ES-I3 (cell line): ENCODE results near the gene TMIE.
"Not testable (repeated sequence)": the region's sequence is repeated elsewhere in the genome, so short reads cannot be mapped to it uniquely, and the experiment has no call there.

ENCODE experiments used
- H3K36me3 ChIP-seq: 2 replicates; pipeline ENCODE4 v1.6.1; 2013; ENCODE audit warnings: mild to moderate bottlenecking, low read length, control low read depth, moderate library complexity; ENCODE audit not compliant: insufficient read depth
- H3K4me1 ChIP-seq: 2 replicates; pipeline ENCODE4 v1.6.1; 2013; ENCODE audit warnings: mild to moderate bottlenecking, control low read depth, low read length; ENCODE audit not compliant: insufficient read depth
- H3K9ac ChIP-seq: 2 replicates; pipeline ENCODE4 v1.6.1; 2013; ENCODE audit warnings: low read depth, mild to moderate bottlenecking, low read length, moderate library complexity
- H3K9me3 ChIP-seq: 2 replicates; pipeline ENCODE4 v1.6.1; 2013; ENCODE audit warnings: mild to moderate bottlenecking, low read length, moderate library complexity; ENCODE audit not compliant: control insufficient read depth, insufficient read depth

Gene TMIE

GRCh38 chr3:46730819-46731218 is 29.6 kb downstream of the TMIE start:
- 0 out of 2 replicates have a peak, but pooled peaks cover 5% of the 10 kb centered on the region for H3K4me1 ChIP-seq
- no peaks in the 10 kb centered on the region for H3K36me3 ChIP-seq
- H3K9me3 ChIP-seq = no peaks in the 10 kb centered on the region
- H3K9ac ChIP-seq = no peak overlapping the region

GRCh38 chr3:46731795-46732194 is 30.6 kb downstream of the TMIE start:
- H3K4me1 ChIP-seq = no peaks in the 10 kb centered on the region
- H3K9me3 ChIP-seq = no peaks in the 10 kb centered on the region
- H3K36me3 ChIP-seq = no peaks in the 10 kb centered on the region
- no peak overlapping the region for H3K9ac ChIP-seq

GRCh38 chr3:46733026-46733800 is 32.0 kb downstream of the TMIE start:
- H3K36me3 ChIP-seq = no peaks in the 10 kb centered on the region
- H3K9ac ChIP-seq = no peak overlapping the region
- no peaks in the 10 kb centered on the region for H3K9me3 ChIP-seq
- H3K4me1 ChIP-seq = no peaks in the 10 kb centered on the region

- H3K4me1 ChIP-seq = no peaks in the 10 kb centered on the region
- H3K9ac ChIP-seq = no peak overlapping the region
- H3K36me3 ChIP-seq = no peaks in the 10 kb centered on the region
- no peaks in the 10 kb centered on the region for H3K9me3 ChIP-seq
Measured at GRCh38 chr3:46734773-46735172, 33.6 kb downstream of the TMIE start.

GRCh38 chr3:46736006-46736872 is 35.0 kb downstream of the TMIE start:
- no peaks in the 10 kb centered on the region for H3K4me1 ChIP-seq
- H3K9me3 ChIP-seq = no peaks in the 10 kb centered on the region
- H3K36me3 ChIP-seq = no peaks in the 10 kb centered on the region
- H3K9ac ChIP-seq = no peak overlapping the region

- no peaks in the 10 kb centered on the region for H3K4me1 ChIP-seq
- H3K9me3 ChIP-seq = no peaks in the 10 kb centered on the region
- no peak overlapping the region for H3K9ac ChIP-seq
- no peaks in the 10 kb centered on the region for H3K36me3 ChIP-seq
Measured at GRCh38 chr3:46737329-46737731, 36.1 kb downstream of the TMIE start.

GRCh38 chr3:46739565-46739964 is 38.4 kb downstream of the TMIE start:
- H3K36me3 ChIP-seq, H3K9ac ChIP-seq, H3K9me3 ChIP-seq, H3K4me1 ChIP-seq: not testable (repeated sequence)

GRCh38 chr3:46742992-46743585 is 41.9 kb downstream of the TMIE start:
- Histone ChIP-seq H3K9ac (no peak overlapping the region), H3K4me1 (peaks cover 2% of the 10 kb centered on the region; the same call in 1 of the 2 replicates), H3K36me3 (no peaks in the 10 kb centered on the region), H3K9me3 (no peaks in the 10 kb centered on the region)

- H3K9ac ChIP-seq = no peak overlapping the region
- no peaks in the 10 kb centered on the region for H3K9me3 ChIP-seq
- no peaks in the 10 kb centered on the region for H3K36me3 ChIP-seq
- H3K4me1 ChIP-seq = peaks cover 6% of the 10 kb centered on the region; the same call in 1 of the 2 replicates
Measured at GRCh38 chr3:46746711-46747110, 45.5 kb downstream of the TMIE start.

- Histone ChIP-seq H3K9ac (no peak overlapping the region), H3K9me3 (no peaks in the 10 kb centered on the region), H3K4me1 (peaks cover 6% of the 10 kb centered on the region; the same call in 1 of the 2 replicates), H3K36me3 (no peaks in the 10 kb centered on the region)
Measured at GRCh38 chr3:46748170-46748569, 47.0 kb downstream of the TMIE start.

GRCh38 chr3:46749129-46749528 is 47.9 kb downstream of the TMIE start:
- Histone ChIP-seq H3K36me3 (no peaks in the 10 kb centered on the region), H3K4me1 (peaks cover 6% of the 10 kb centered on the region; the same call in 1 of the 2 replicates), H3K9me3 (no peaks in the 10 kb centered on the region), H3K9ac (no peak overlapping the region)

GRCh38 chr3:46750555-46751038 is 49.4 kb downstream of the TMIE start:
- Histone ChIP-seq H3K36me3 (no peaks in the 10 kb centered on the region), H3K9ac (no peak overlapping the region), H3K9me3 (no peaks in the 10 kb centered on the region), H3K4me1 (peaks cover 6% of the 10 kb centered on the region; the same call in 1 of the 2 replicates)

- H3K36me3 ChIP-seq, H3K9ac ChIP-seq, H3K4me1 ChIP-seq, H3K9me3 ChIP-seq: not testable (repeated sequence)
Measured at GRCh38 chr3:46753127-46753526, 51.9 kb downstream of the TMIE start.

GRCh38 chr3:46755646-46756045 is 54.5 kb downstream of the TMIE start:
- Histone ChIP-seq H3K4me1 (no peaks in the 10 kb centered on the region), H3K9me3 (no peaks in the 10 kb centered on the region), H3K9ac (no peak overlapping the region), H3K36me3 (no peaks in the 10 kb centered on the region)
